HFF-Myc (cell line): ENCODE measurements around the gene OR1G1.
"Not testable (repeated sequence)": the region's sequence is repeated elsewhere in the genome, so short reads cannot be mapped to it uniquely, and the experiment has no call there.

Source experiments
- DNase-seq: peaks from one replicate; pipeline ENCODE4 v3.0.0-alpha.2; 2011; ENCODE audit warnings: low read depth; ENCODE audit errors: extremely low read depth
- H3K4me3 ChIP-seq: replicated peaks from 2 replicates; pipeline ENCODE4 v1.5.1; 2011; ENCODE audit warnings: low read depth, mild to moderate bottlenecking, control low read depth, low read length
- CTCF ChIP-seq: IDR thresholded peaks from 2 replicates; pipeline ENCODE4 v1.5.1; 2012; ENCODE audit warnings: mild to moderate bottlenecking, low read depth, low read length, control low read depth; ENCODE audit errors: missing control alignments

OR1G1 gene

GRCh38 chr17:3127451-3127850 is at the start of gene OR1G1:
Gene OR1G1, minus strand, starts transcription at chr17:3127551. Its CDS starts 0 bp downstream, at chr17:3127551.
- no peak for DNase-seq
- H3K4me3 ChIP-seq, result no peak within 1 kb of the TSS
- TF ChIP-seq CTCF, result no peak

- TF ChIP-seq CTCF, result no peak
- no peak for DNase-seq
- H3K4me3 ChIP-seq, result no peak overlapping the region
Observed at GRCh38 chr17:3167574-3167973, 40.2 kb upstream of the OR1G1 start.

- no peak for TF ChIP-seq CTCF
- H3K4me3 ChIP-seq, result no peak overlapping the region
- no peak for DNase-seq
Observed at GRCh38 chr17:3157218-3157617, 29.9 kb upstream of the OR1G1 start.

- DNase-seq, H3K4me3 ChIP-seq: not testable (repeated sequence)
Observed at GRCh38 chr17:3137494-3137893, 10.1 kb upstream of the OR1G1 start.

GRCh38 chr17:3104322-3104721 is 23.0 kb downstream of the OR1G1 start, which contains the start of gene OR1D2:
Gene OR1D2, minus strand, starts transcription at chr17:3104422. Its CDS starts 11,426 bp downstream, at chr17:3092996.
- H3K4me3 ChIP-seq, result no peak within 1 kb of the TSS
- DNase-seq, result no peak
- TF ChIP-seq CTCF, result no peak
